GM10266 (cell line): ENCODE results near the gene ATP8B4.

Source experiments
- DNase-seq: peaks from one replicate; pipeline ENCODE4 v3.0.0; 2012; ENCODE audit errors: extremely low spot score
- TF ChIP-seq, protein P1 (sequence below): IDR thresholded peaks from 2 replicates; pipeline ENCODE4 v1.5.1; 2012; ENCODE audit warnings: mild to moderate bottlenecking, low read depth; ENCODE audit not compliant: control insufficient read depth, insufficient read depth; ENCODE audit errors: missing control alignments

The ATP8B4 gene

DNA sequence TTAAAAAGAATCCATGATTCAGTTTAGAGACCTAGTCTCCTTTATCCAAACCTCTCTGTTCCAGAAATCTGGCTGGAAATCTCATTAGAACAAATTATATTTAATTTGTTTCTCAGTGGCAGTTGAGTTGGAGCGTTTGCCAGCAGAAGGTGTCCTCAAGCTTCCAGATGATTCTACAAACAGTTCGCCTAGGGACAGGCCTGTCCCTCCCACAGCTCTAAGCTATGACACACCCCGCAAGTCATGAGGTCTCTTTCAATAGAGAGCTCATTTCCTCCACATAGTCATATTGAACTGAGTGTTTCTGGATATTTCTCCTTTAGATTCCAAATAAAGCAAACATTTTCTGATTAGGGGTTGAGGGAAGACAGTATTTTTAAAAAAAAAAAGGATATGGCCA is 230.3 kb downstream of the ATP8B4 start:
- TF ChIP-seq, protein P1, sequence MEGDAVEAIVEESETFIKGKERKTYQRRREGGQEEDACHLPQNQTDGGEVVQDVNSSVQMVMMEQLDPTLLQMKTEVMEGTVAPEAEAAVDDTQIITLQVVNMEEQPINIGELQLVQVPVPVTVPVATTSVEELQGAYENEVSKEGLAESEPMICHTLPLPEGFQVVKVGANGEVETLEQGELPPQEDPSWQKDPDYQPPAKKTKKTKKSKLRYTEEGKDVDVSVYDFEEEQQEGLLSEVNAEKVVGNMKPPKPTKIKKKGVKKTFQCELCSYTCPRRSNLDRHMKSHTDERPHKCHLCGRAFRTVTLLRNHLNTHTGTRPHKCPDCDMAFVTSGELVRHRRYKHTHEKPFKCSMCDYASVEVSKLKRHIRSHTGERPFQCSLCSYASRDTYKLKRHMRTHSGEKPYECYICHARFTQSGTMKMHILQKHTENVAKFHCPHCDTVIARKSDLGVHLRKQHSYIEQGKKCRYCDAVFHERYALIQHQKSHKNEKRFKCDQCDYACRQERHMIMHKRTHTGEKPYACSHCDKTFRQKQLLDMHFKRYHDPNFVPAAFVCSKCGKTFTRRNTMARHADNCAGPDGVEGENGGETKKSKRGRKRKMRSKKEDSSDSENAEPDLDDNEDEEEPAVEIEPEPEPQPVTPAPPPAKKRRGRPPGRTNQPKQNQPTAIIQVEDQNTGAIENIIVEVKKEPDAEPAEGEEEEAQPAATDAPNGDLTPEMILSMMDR = no peak
- no peak for DNase-seq

DNA sequence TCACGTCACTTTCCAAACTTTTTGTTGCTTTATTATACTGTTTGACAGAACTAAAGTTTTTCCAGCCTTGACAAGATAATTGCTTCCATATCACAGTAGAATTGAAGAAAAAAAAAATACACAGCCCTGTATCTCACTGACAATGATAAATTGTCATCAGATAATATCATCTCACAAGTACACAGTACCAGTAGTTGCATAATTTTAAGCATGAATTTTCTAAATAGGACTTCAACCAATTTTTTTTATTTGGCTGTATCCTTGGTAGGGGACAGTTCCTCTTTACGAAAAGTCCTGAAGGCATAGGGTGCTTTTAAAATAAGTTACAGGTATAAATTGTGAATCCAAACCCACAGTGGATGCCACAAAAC is 230.7 kb downstream of the ATP8B4 start:
- TF ChIP-seq, protein P1 = no peak
- no peak for DNase-seq

DNA sequence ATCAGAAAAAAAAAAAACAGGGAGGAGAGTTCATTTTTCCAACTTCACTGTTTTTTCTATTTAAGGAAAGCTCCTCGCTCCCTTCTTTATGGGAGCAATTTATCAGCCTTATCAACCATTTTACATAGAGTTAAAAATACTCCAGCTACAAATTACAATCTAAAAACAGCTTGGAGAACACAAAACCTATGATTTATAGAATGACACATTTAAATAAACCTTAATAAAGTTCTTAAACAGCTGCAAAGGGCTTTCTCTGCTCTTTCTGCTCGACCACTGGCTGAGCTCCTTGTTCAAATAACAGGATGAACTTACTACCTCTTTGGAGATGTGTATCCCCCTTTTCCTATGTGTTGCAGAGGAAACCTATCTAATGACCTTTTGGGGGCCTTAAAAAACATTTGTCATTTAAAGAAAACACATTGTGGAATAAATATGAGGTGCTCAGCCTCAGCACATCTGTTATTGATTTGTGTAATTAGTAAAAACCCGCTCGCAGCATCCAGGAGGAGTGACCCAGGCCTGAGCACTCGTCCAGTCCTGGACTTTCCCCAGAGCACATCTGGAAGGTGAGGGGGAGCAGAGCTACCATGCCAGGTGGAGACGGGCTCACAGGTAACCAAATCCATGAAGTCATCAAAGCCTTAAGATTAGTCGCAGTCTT is 231.2 kb downstream of the ATP8B4 start:
- TF ChIP-seq, protein P1 = no peak

DNA sequence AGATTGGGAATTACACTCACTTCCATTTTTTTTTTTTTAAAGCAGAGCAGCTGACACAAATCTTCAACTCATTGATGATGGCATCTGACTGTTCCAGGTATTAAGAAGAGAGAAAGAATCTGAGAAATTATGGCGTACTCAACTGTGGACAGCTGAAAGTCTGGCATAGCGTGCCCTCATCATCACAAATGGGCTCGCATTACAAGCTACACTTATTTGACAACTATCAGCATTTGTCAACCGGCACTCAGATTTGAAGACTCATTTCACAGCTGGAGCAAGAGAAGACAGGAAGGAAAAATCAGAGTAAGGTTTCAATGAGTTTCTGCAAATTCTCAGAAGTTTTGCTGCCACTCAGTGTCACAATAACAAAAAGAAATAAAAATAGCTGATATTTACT is 235.9 kb downstream of the ATP8B4 start:
- TF ChIP-seq, protein P1 = no peak
- DNase-seq = no peak

More for the DNA sequence above, 231.2 kb downstream of the ATP8B4 start:
- no peak for DNase-seq

DNA sequence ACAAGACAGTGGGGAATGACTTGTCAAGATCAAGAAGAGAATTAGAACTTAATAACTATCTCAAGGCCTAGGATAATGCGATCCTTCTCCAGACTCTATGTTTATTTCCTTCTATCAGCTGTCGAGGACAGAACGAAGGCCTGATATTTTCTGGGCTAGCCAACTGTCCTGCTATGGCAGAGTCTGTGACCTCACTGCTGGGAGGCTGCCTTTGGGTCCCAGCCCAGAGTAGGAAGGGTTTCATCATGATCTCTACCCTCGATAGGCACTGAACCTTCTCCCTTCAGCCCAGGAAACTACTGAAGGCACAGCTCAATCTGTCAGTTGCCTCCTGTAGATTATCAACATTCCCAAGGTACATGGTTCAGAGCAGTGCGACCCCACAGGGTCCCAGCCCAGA is 237.2 kb downstream of the ATP8B4 start:
- no peak for DNase-seq

DNA sequence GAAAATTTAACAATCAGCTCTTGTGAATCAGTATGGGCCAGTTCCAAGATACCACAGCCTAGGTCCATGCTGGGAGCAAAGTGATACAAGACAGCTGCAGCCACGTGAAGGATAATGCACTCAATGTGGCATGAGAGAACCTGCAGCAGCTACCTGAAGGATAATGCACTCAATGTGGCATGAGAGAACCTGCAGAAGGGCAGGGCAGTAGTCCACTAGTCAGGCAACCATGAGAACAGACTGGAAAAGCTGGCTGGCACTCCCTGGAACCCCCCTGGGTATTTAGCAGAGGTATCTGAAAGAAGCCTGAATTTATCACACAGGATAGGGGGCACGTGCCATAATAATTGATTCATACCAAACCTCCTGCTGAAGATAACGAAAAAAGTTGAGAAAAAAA is 237.6 kb downstream of the ATP8B4 start:
- DNase-seq = no peak
- TF ChIP-seq, protein P1 = no peak

More for the DNA sequence above, 237.2 kb downstream of the ATP8B4 start:
- TF ChIP-seq, protein P1 = no peak

DNA sequence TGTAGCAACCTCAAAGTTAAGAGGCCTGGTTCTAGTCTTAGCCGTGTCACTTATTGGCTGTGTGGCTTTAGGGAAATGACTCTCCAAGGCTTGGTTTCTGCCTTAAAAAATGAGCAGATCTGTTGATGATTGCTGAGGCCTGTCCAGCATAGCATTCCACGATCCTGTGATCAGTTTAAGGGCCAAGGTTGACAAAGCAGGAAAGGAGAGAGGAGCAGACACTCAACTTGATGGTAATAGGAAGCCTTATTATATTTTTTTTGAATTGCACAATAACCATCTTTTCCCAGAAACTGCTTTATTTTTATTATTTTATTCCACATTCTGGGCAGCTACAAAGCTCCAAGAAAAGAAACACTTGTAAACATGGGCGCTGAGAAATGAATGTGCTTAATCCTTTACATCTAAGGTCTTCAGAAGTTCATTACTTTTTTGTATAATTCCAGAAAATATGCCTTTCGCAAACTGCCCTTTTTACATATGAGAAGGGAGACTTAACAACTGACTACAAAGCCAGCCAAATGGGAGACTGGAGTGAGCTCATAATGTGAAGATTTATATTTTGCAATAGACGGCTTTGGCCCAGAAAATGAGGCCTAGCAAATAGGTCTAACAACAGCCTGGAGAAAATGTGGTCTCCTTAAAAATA is 241.0 kb downstream of the ATP8B4 start:
- TF ChIP-seq, protein P1 = no peak
- DNase-seq = no peak
